Lower leg skin (tissue), 4 donors: Measurements from ENCODE around the gene PCDHGB2. TPM values are rescaled to one million over a fixed set of nuclear protein-coding genes. Genes with fewer than 3 reads are reported as not detected.
A peak's percentile ranks its signal among the peaks of the same experiment; 100 is the strongest.
"Not testable (repeated sequence)": the region's sequence is repeated elsewhere in the genome, so short reads cannot be mapped to it uniquely, and the experiment has no call there.

Experiments
- DNase-seq, 2 donors: peaks; one replicate each; pipeline ENCODE4 v3.0.0-alpha.2; 2019; ENCODE audit warnings: low spot score in 2 of 2
- H3K4me3 ChIP-seq: fragments of 200-600 bp; sonication (generic); 2 replicates; pipeline ENCODE4 v1.5.1; 2017; ENCODE audit warnings: mild to moderate bottlenecking, low read depth; ENCODE audit not compliant: poor library complexity, severe bottlenecking
- CTCF ChIP-seq, 3 donors: fragments of 450-650 bp; IDR thresholded peaks; one replicate each; pipeline ENCODE4 v1.5.1; 2016; ENCODE audit warnings: antibody characterized with exemption in 3 of 3, mild to moderate bottlenecking in 3 of 3, moderate library complexity in 2 of 3
- POLR2A ChIP-seq, 2 donors: fragments of 450-650 bp; IDR thresholded peaks; one replicate each; pipeline ENCODE4 v1.6.1; 2016 to 2017; ENCODE audit warnings: antibody characterized with exemption in 2 of 2, mild to moderate bottlenecking in 1 of 2, moderate library complexity in 1 of 2
- WGBS, 2 donors: methylation state at CpG; one replicate each; pipeline ENCODE4 v1.1.5; 2018; 5-methylcytosine and 5-hydroxymethylcytosine counted together
- intact Hi-C: fragments of 100-400 bp; cut with DNase I; formaldehyde crosslinking; loops from one replicate; pipeline ENCODE4 v1.15.0; 2023; ENCODE audit warnings: low total_unique reads
- total RNA-seq, 4 donors: library from RNA; depleted of rRNA; stranded (reverse); fragments of >200 nt; gene quantifications; one replicate each; pipeline ENCODE4 v1.1.0, GENCODE V29; 2016

The PCDHGB2 gene
- total RNA-seq, 4 donors from 2014 or later, result 2.1 to 4.0 (median 2.6) TPM

GRCh38 chr5:141382469-141383294 is 22.9 kb downstream of the PCDHGB2 start, which contains the start of gene PCDHGA7:
Gene PCDHGA7 (plus strand): TSS chr5:141382742. CDS start chr5:141382900, 158 bp downstream.
- intact Hi-C loops, result no loop called here
- WGBS, 2 donors, result 17 to 22% methylated on average over 31 to 35 of the region's 37 CpGs
- H3K4me3 ChIP-seq, result no peak within 1 kb of the TSS
- DNase-seq, result peak in 1 of 2 donors; percentile 39
- TF ChIP-seq CTCF (IDR thresholded peaks at IDR 0.05) (no peak), POLR2A (IDR thresholded peaks at IDR 0.05) (no peak)

DNA sequence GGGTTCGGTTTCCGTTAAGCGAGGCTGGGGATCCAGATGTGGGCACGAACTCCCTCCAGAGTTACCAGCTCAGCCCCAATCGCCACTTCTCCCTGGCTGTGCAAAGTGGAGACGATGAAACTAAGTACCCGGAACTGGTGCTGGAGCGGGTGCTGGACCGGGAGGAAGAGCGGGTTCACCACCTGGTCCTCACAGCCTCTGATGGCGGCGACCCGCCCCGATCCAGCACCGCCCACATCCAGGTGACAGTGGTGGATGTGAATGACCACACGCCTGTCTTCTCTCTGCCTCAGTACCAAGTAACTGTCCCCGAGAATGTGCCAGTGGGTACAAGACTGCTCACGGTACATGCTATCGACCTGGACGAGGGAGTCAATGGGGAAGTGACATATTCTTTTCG is 23.6 kb downstream of the PCDHGB2 start:
- no peak overlapping the region for H3K4me3 ChIP-seq
- DNase-seq, result peak in 1 of 2 donors; percentile 69
- intact Hi-C loops, result no loop called here
- WGBS, 2 donors, result 37 to 44% methylated on average over 21 of the region's 21 CpGs
- no peak for TF ChIP-seq CTCF (IDR thresholded peaks at IDR 0.05)
- TF ChIP-seq POLR2A (IDR thresholded peaks at IDR 0.05), result no peak

DNA sequence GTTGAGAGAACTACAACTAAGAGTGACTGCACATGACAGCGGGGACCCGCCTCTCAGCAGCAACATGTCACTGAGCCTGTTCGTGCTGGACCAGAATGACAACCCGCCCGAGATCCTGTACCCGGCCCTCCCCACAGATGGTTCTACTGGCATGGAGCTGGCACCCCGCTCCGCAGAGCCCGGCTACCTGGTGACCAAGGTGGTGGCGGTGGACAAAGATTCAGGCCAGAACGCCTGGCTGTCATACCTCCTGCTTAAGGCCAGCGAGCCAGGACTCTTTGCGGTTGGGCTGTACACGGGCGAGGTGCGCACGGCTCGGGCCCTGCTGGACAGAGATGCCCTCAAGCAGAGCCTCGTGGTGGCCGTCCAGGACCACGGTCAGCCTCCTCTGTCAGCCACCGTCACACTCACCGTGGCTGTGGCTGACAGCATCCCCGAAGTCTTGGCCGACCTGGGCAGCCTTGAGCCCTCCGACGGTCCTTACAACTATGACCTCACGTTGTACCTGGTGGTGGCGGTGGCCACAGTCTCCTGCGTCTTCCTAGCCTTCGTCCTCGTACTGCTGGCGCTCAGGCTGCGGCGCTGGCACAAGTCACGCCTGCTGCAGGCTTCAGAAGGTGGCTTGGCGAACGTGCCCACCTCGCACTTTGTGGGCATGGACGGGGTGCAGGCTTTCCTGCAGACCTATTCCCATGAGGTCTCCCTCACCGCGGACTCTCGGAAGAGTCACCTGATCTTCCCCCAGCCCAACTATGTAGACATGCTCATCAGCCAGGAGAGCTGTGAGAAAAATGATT is 24.9 kb downstream of the PCDHGB2 start:
- H3K4me3 ChIP-seq, result no peak overlapping the region
- WGBS, 2 donors, result 46 to 53% methylated on average over 23 to 43 of the region's 43 CpGs
- intact Hi-C loops, result no loop called here
- TF ChIP-seq CTCF (IDR thresholded peaks at IDR 0.05) (no peak), POLR2A (IDR thresholded peaks at IDR 0.05) (no peak)
- DNase-seq, result peak in 1 of 2 donors; percentile 70

- H3K4me3 ChIP-seq, intact Hi-C loops: not testable (repeated sequence)
- 13 to 14% methylated on average over 23 to 24 of the region's 40 CpGs for WGBS, 2 donors
- peak in 1 of 2 donors; percentile 69 for DNase-seq
Measured at GRCh38 chr5:141387557-141388311, 27.9 kb downstream of the PCDHGB2 start, which contains the start of gene PCDHGB4. Gene PCDHGB4 (plus strand): TSS chr5:141387698. CDS start chr5:141387885, 187 bp downstream.

GRCh38 chr5:141388661-141389060 is 28.9 kb downstream of the PCDHGB2 start:
- H3K4me3 ChIP-seq, result no peak overlapping the region
- TF ChIP-seq POLR2A (IDR thresholded peaks at IDR 0.05) (no peak), CTCF (IDR thresholded peaks at IDR 0.05) (no peak)
- WGBS, 2 donors, result 46 to 51% methylated on average over 10 of the region's 10 CpGs
- no peak for DNase-seq
- intact Hi-C loops, result no loop called here
